ENCODE measurements around the gene NR2C2.
A peak's percentile ranks its signal among the peaks of the same experiment; 100 is the strongest.

NR2C2 gene

GRCh38 chr3:15015456-15015855 is 68.1 kb downstream of the NR2C2 start:
- peak; percentile 69; the same call in 2 of the 3 replicates for ATAC-seq
- TF ChIP-seq TCF4 (CRISPR knock-in tag; IDR thresholded peaks at IDR 0.05; ENCODE audit: borderline replicate concordance) (no peak), PATZ1 (CRISPR knock-in tag; IDR thresholded peaks at IDR 0.05; ENCODE audit: borderline replicate concordance) (no peak), ISL1 (CRISPR knock-in tag; IDR thresholded peaks at IDR 0.05) (0 out of 2 replicates have a peak, but pooled peaks have one; percentile 29), ZNF565 (CRISPR knock-in tag; conservative IDR thresholded peaks at IDR 0.05; ENCODE audit: low read depth) (no peak), CREB5 (CRISPR knock-in tag; IDR thresholded peaks at IDR 0.05; ENCODE audit: low read depth) (no peak), BACH2 (CRISPR knock-in tag; IDR thresholded peaks at IDR 0.05; ENCODE audit: borderline replicate concordance) (no peak), OSR1 (CRISPR knock-in tag; IDR thresholded peaks at IDR 0.05) (no peak)

GRCh38 chr3:15017191-15017590 is 69.8 kb downstream of the NR2C2 start:
- no peak for ATAC-seq
- TF ChIP-seq GLIS3 (CRISPR knock-in tag; IDR thresholded peaks at IDR 0.05), result no peak
- no peak for TF ChIP-seq OSR1 (CRISPR knock-in tag; IDR thresholded peaks at IDR 0.05)

GRCh38 chr3:15023249-15023648 is 75.9 kb downstream of the NR2C2 start:
- ATAC-seq, result no peak; the same call in 2 of the 3 replicates
- TF ChIP-seq ESRRG (CRISPR knock-in tag; IDR thresholded peaks at IDR 0.05) (no peak), CSRNP3 (CRISPR knock-in tag; IDR thresholded peaks at IDR 0.05) (no peak), PPARA (CRISPR knock-in tag; IDR thresholded peaks at IDR 0.05; ENCODE audit: borderline replicate concordance) (no peak), PATZ1 (CRISPR knock-in tag; IDR thresholded peaks at IDR 0.05; ENCODE audit: borderline replicate concordance) (no peak), OSR1 (CRISPR knock-in tag; IDR thresholded peaks at IDR 0.05) (no peak), POU6F1 (CRISPR knock-in tag; IDR thresholded peaks at IDR 0.05; ENCODE audit: borderline replicate concordance, low read depth) (no peak), TSHZ2 (CRISPR knock-in tag; IDR thresholded peaks at IDR 0.05) (no peak), ZFP30 (CRISPR knock-in tag; IDR thresholded peaks at IDR 0.05) (no peak), SNAI2 (CRISPR knock-in tag; IDR thresholded peaks at IDR 0.05) (no peak), ZFP3 (CRISPR knock-in tag; IDR thresholded peaks at IDR 0.05) (no peak), GLIS3 (CRISPR knock-in tag; IDR thresholded peaks at IDR 0.05) (no peak), ZNF70 (CRISPR knock-in tag; IDR thresholded peaks at IDR 0.05) (no peak), ARNTL (CRISPR knock-in tag; IDR thresholded peaks at IDR 0.05; ENCODE audit: borderline replicate concordance, low read depth) (no peak), ZC3H10 (CRISPR knock-in tag; IDR thresholded peaks at IDR 0.05) (no peak), TCF4 (CRISPR knock-in tag; IDR thresholded peaks at IDR 0.05; ENCODE audit: borderline replicate concordance) (no peak), RARB (CRISPR knock-in tag; IDR thresholded peaks at IDR 0.05) (no peak), ZNF565 (CRISPR knock-in tag; conservative IDR thresholded peaks at IDR 0.05; ENCODE audit: low read depth) (no peak), CREB5 (CRISPR knock-in tag; IDR thresholded peaks at IDR 0.05; ENCODE audit: low read depth) (no peak), ISL1 (CRISPR knock-in tag; IDR thresholded peaks at IDR 0.05) (no peak), TOX (CRISPR knock-in tag; IDR thresholded peaks at IDR 0.05; ENCODE audit: borderline replicate concordance) (no peak)
